ENCODE results near the gene OPRM1. TPM values are rescaled to one million over a fixed set of nuclear protein-coding genes. Genes with fewer than 3 reads are reported as not detected.

Gene OPRM1
- total RNA-seq, 4 donors from 2014 or later = not detected

- ATAC-seq (ENCODE audit: low FRiP score) (no peak), DNase-seq (ENCODE audit: low spot score) (no peak)
- TF ChIP-seq CTCF (IDR thresholded peaks at IDR 0.05) = no peak
These were observed 57.8 kb downstream of the OPRM1 start for GRCh38 chr6:154096834-154097233.

GRCh38 chr6:154099211-154099610, 60.2 kb downstream of the OPRM1 start:
- no peak for DNase-seq (ENCODE audit: low spot score)
- no peak for TF ChIP-seq CTCF (IDR thresholded peaks at IDR 0.05)
- no peak for ATAC-seq (ENCODE audit: low FRiP score)

- ATAC-seq (ENCODE audit: low FRiP score) (no peak), DNase-seq (ENCODE audit: low spot score) (no peak)
- TF ChIP-seq CTCF (IDR thresholded peaks at IDR 0.05) = no peak
These were observed 67.2 kb downstream of the OPRM1 start for GRCh38 chr6:154106251-154106650.

- ATAC-seq (ENCODE audit: low FRiP score) = no peak
- no peak for DNase-seq (ENCODE audit: low spot score)
- TF ChIP-seq CTCF (IDR thresholded peaks at IDR 0.05) = no peak
These were observed 72.0 kb downstream of the OPRM1 start for GRCh38 chr6:154111025-154111424.

- no peak for TF ChIP-seq CTCF (IDR thresholded peaks at IDR 0.05)
- no peak for ATAC-seq (ENCODE audit: low FRiP score)
- DNase-seq (ENCODE audit: low spot score) = no peak
These were observed 73.3 kb downstream of the OPRM1 start for GRCh38 chr6:154112181-154112809.

- no peak for DNase-seq (ENCODE audit: low spot score)
- ATAC-seq (ENCODE audit: low FRiP score) = no peak
These were observed 74.4 kb downstream of the OPRM1 start for GRCh38 chr6:154113392-154113791.

More at GRCh38 chr6:154113392-154113791, 74.4 kb downstream of the OPRM1 start:
- TF ChIP-seq CTCF (IDR thresholded peaks at IDR 0.05) = no peak
